ENCODE results near the gene GREM1. TPM values are rescaled to one million over a fixed set of nuclear protein-coding genes. Genes with fewer than 3 reads are reported as not detected.

GREM1 gene
- total and polyA plus RNA-seq, 3 donors from 2014 or later = 1.4 to 1.8 (median 1.6) TPM

GRCh38 chr15:32750979-32751378, 33.2 kb downstream of the GREM1 start:
- Histone ChIP-seq H3K27me3 (no peaks in the 10 kb centered on the region), H3K4me1 (no peaks in the 10 kb centered on the region), H3K36me3 (ENCODE audit: low read depth, missing control alignments) (no peaks in the 10 kb centered on the region), H3K4me3 (no peak overlapping the region), H3K9me3 (no peaks in the 10 kb centered on the region), H3K27ac (no peak overlapping the region)
- no peak for DNase-seq
- TF ChIP-seq, protein P1, sequence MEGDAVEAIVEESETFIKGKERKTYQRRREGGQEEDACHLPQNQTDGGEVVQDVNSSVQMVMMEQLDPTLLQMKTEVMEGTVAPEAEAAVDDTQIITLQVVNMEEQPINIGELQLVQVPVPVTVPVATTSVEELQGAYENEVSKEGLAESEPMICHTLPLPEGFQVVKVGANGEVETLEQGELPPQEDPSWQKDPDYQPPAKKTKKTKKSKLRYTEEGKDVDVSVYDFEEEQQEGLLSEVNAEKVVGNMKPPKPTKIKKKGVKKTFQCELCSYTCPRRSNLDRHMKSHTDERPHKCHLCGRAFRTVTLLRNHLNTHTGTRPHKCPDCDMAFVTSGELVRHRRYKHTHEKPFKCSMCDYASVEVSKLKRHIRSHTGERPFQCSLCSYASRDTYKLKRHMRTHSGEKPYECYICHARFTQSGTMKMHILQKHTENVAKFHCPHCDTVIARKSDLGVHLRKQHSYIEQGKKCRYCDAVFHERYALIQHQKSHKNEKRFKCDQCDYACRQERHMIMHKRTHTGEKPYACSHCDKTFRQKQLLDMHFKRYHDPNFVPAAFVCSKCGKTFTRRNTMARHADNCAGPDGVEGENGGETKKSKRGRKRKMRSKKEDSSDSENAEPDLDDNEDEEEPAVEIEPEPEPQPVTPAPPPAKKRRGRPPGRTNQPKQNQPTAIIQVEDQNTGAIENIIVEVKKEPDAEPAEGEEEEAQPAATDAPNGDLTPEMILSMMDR (IDR thresholded peaks at IDR 0.05) = no peak
- no peak for TF ChIP-seq POLR2A (IDR thresholded peaks at IDR 0.05)
- WGBS, 2 donors = 56 to 61% methylated on average over 3 of the region's 3 CpGs
- intact Hi-C loops (cut with DNase I; ENCODE audit: low total_unique reads) = no loop called here

- no peaks in the 10 kb centered on the region for H3K9me3 ChIP-seq
- H3K36me3 ChIP-seq (ENCODE audit: low read depth, missing control alignments) = no peaks in the 10 kb centered on the region
- H3K4me3 ChIP-seq = no peak overlapping the region
- no peaks in the 10 kb centered on the region for H3K27me3 ChIP-seq
- 88 to 89% methylated on average over 2 of the region's 2 CpGs for WGBS, 2 donors
- intact Hi-C loops (cut with DNase I; ENCODE audit: low total_unique reads) = no loop called here
- no peak for DNase-seq
- TF ChIP-seq POLR2A (IDR thresholded peaks at IDR 0.05) = no peak
- TF ChIP-seq, protein P1 (IDR thresholded peaks at IDR 0.05) = no peak
- H3K4me1 ChIP-seq = no peaks in the 10 kb centered on the region
- no peak overlapping the region for H3K27ac ChIP-seq
Observed at GRCh38 chr15:32757426-32757825, 39.6 kb downstream of the GREM1 start.

GRCh38 chr15:32763295-32763694, 45.5 kb downstream of the GREM1 start:
- Histone ChIP-seq H3K36me3 (ENCODE audit: low read depth, missing control alignments) (no peaks in the 10 kb centered on the region), H3K9me3 (no peaks in the 10 kb centered on the region), H3K27me3 (no peaks in the 10 kb centered on the region), H3K4me3 (no peak overlapping the region), H3K27ac (no peak overlapping the region), H3K4me1 (no peaks in the 10 kb centered on the region)
- intact Hi-C loops (cut with DNase I; ENCODE audit: low total_unique reads) = no loop called here
- WGBS, 2 donors = 90 to 100% methylated on average over 1 of the region's 1 CpG
- no peak for DNase-seq
- TF ChIP-seq POLR2A (IDR thresholded peaks at IDR 0.05) = no peak
- TF ChIP-seq, protein P1 (IDR thresholded peaks at IDR 0.05) = no peak

- Histone ChIP-seq H3K27ac (no peak overlapping the region), H3K36me3 (ENCODE audit: low read depth, missing control alignments) (no peaks in the 10 kb centered on the region), H3K4me1 (no peaks in the 10 kb centered on the region), H3K9me3 (no peaks in the 10 kb centered on the region), H3K27me3 (no peaks in the 10 kb centered on the region), H3K4me3 (no peak overlapping the region)
- intact Hi-C loops (cut with DNase I; ENCODE audit: low total_unique reads) = no loop called here
- 56 to 59% methylated on average over 4 of the region's 4 CpGs for WGBS, 2 donors
- TF ChIP-seq, protein P1 (IDR thresholded peaks at IDR 0.05) = no peak
- TF ChIP-seq POLR2A (IDR thresholded peaks at IDR 0.05) = no peak
- DNase-seq = no peak
Observed at GRCh38 chr15:32765236-32765635, 47.4 kb downstream of the GREM1 start.

- intact Hi-C loops (cut with DNase I; ENCODE audit: low total_unique reads) = no loop called here
- H3K9me3 ChIP-seq = no peaks in the 10 kb centered on the region
- TF ChIP-seq, protein P1 (IDR thresholded peaks at IDR 0.05) = no peak
- TF ChIP-seq POLR2A (IDR thresholded peaks at IDR 0.05) = no peak
- no peaks in the 10 kb centered on the region for H3K4me1 ChIP-seq
- 74 to 94% methylated on average over 3 of the region's 3 CpGs for WGBS, 2 donors
- DNase-seq = no peak
- no peaks in the 10 kb centered on the region for H3K27me3 ChIP-seq
- H3K36me3 ChIP-seq (ENCODE audit: low read depth, missing control alignments) = no peaks in the 10 kb centered on the region
- no peak overlapping the region for H3K4me3 ChIP-seq
- H3K27ac ChIP-seq = no peak overlapping the region
Observed at GRCh38 chr15:32766101-32766500, 48.3 kb downstream of the GREM1 start.
